Measurements from ENCODE around the gene ZFR2. TPM values are rescaled to one million over a fixed set of nuclear protein-coding genes. Genes with fewer than 3 reads are reported as not detected.

The ZFR2 gene
- total RNA-seq, 4 donors from 2014 or later, result not detected

DNA sequence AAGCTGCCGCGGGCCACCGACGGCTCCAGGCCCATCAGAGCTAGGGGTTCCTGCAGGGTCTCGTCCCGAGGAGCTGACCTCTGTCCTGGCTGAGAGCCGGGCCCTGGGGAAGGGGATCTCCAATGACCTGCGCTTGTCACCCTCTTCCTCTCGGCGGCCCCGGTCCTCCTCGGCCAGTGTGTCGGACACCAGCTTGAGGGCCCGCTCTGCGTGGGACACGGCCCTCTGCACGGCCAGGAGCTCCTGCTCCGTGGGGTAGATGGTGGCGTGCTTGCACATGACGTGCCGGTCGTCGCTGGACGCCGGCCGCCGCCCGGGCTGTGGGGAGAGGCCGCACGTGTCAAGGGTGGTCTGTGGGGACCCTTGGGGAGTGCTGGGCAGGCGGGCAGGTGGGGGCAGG is 49.9 kb downstream of the ZFR2 start:
- TF ChIP-seq, protein P1, sequence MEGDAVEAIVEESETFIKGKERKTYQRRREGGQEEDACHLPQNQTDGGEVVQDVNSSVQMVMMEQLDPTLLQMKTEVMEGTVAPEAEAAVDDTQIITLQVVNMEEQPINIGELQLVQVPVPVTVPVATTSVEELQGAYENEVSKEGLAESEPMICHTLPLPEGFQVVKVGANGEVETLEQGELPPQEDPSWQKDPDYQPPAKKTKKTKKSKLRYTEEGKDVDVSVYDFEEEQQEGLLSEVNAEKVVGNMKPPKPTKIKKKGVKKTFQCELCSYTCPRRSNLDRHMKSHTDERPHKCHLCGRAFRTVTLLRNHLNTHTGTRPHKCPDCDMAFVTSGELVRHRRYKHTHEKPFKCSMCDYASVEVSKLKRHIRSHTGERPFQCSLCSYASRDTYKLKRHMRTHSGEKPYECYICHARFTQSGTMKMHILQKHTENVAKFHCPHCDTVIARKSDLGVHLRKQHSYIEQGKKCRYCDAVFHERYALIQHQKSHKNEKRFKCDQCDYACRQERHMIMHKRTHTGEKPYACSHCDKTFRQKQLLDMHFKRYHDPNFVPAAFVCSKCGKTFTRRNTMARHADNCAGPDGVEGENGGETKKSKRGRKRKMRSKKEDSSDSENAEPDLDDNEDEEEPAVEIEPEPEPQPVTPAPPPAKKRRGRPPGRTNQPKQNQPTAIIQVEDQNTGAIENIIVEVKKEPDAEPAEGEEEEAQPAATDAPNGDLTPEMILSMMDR (IDR thresholded peaks at IDR 0.05; ENCODE audit: low read depth), result no peak

DNA sequence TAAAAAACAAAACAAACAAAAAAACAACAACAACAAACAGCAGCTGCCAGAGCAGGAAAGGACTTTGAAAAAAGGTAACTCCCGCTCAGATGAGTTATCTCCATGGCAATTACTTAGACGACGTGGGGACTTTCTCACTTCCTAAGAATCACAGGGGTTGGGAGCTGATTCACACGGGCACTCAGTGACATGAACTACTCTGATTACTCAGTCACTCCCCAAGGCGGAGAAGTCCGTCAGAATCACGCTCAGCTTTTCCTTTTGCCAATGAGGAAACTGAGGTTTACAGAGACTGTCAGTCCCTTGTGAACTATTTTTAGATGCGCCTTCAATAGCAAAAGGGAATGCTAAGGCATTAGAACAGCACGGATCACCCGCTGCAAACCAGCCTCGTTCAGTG is 50.4 kb downstream of the ZFR2 start:
- TF ChIP-seq, protein P1 (IDR thresholded peaks at IDR 0.05; ENCODE audit: low read depth), result no peak

DNA sequence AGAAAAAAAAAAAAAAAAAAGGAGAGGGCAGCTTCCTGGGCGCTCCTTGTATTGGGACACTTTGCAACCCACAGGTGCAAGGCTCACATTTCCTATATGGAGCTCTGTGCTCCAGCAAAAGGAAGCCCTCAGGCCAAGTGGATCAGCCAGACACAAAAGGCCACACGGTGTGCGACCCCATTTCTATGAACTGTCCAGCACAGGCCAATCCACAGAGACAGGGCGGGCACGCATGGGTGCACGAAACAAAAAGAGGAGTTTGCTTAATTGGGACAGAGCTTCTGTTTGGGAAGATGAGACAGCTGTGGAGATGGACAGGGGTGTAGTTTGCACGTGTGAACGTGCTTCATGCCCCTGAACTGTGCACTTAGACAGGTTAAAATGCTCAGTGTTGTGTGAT is 51.1 kb downstream of the ZFR2 start:
- TF ChIP-seq, protein P1 (IDR thresholded peaks at IDR 0.05; ENCODE audit: low read depth), result no peak

DNA sequence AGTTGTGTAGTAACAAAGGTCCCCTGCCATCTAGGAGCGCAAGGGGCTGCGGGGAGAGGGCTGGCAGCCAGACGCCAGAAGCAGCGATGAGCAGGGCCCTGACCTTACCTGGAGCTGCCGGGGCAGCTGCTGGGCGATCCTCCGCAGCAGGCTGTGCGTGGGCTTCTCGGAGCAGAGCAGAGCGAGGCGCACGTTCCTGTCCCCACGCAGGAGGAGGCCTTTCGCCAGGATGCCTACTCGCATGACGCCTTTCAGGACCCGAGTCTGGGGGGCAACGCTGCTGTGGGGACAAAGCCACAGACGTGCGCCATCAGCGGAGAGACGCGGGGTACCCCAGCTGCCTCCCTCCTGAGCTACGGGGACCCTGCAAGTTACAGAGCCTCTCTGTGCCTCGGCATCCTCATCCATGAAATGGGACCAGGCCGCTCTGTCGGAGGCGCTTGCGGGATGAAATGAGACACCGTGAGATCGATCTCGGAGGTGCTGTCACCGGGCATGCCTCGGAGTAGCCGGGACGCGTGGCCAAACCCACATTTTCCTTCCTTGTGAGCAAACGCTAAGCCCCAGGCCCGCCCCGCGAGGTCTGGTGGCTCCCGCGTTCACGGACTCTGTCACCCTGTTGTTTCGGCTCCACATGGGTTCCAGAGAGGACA is 52.1 kb downstream of the ZFR2 start:
- TF ChIP-seq, protein P1 (IDR thresholded peaks at IDR 0.05; ENCODE audit: low read depth), result no peak

DNA sequence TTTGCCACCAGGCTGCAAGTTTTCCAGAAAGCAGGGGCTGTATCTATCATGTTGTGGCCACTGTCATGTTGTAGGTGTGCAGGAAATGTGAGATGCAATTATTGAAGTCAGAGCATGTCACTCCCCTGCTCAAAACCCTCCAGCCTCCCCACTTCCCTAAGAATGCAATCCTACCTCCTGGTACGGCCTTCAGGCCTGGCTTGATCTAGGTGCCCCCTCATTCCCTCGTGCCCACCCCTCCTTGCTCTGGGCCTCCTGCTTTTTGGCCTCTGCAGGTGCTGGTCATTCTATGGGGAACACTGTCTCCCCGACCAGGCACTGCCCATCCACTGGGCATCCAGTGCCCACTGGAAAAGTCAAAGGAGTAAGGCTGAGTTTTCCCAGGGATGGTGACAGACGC is 54.2 kb downstream of the ZFR2 start:
- TF ChIP-seq, protein P1 (IDR thresholded peaks at IDR 0.05; ENCODE audit: low read depth), result no peak

DNA sequence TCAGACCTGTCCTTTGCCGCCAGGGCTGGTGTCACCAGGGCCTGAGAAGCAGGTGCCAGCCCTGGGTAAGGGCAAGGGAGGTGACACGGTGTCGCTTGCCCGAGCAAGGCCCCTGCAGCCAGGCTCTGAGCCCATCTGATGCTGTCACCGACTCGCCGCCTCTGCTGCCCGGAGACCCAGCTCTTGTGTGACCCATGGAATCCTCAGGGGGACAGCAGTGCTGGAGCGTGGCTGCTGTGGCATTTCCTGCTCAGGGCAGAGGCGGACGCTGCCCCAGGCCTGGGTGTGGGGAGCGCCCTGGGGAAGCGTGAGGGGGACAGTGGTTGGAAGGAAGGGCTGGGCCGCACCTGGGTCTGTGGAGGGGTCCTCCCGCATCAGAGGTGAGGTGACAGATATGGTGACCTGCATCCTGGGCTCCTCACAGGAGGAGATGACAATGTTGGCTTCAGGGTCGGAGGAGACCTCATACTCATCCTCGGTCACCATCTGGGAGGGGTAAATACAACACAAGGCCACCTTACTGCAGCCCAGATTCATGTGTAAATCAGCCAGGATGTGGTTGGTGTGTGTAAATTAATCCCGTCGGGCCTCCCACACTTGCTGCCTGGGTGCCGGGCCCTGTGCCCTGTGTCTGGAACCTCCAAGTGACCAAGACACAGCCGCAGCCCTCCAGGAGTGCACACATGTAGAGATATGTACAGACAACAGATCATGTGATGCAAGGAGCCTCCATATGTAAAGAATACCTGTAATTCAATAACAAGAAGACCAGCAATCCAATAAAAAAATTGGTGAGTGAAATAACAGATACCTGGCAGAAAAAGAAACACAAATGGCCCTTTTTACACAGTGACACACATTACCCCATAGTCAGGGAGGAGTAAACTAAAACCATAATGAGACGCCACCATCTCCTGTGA is 55.1 kb downstream of the ZFR2 start:
- TF ChIP-seq, protein P1 (IDR thresholded peaks at IDR 0.05; ENCODE audit: low read depth), result no peak

DNA sequence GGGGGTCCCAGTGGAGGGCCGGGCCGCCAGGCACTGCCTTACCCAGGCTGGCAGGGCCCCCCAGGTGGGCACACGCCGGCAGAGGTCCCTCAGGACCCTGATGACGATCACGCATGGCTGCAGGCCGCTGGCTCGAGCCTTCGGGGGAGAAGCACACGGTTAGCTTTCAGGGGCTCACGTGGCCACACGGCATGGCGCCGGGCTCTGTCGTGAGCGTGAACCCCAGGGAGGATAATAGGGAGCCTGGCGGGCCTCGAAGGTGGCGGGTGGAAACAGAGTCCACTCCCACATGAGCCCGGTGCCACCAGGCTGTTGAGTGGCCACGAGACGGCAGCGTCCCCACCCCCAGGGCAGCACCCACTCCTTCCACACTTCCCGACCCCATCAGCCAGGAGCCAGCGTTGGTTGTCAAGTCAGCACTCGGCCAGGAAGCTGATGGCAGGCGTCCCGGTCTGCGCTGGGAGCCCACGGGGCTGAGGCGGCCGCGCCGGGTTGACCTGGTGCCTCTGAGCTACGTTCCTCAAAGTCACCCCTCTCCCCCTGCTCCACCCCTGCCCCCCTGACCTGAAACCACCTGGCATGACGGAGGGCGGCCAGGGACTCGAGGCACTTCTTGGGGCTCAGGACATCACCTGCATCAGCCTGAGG is 58.0 kb downstream of the ZFR2 start:
- TF ChIP-seq, protein P1 (IDR thresholded peaks at IDR 0.05; ENCODE audit: low read depth), result no peak

All from subcutaneous adipose tissue (tissue), 4 donors.